ENCODE data around the gene PLA2G2F.
"Not testable (repeated sequence)": the region's sequence is repeated elsewhere in the genome, so short reads cannot be mapped to it uniquely, and the experiment has no call there.

PLA2G2F gene

DNA sequence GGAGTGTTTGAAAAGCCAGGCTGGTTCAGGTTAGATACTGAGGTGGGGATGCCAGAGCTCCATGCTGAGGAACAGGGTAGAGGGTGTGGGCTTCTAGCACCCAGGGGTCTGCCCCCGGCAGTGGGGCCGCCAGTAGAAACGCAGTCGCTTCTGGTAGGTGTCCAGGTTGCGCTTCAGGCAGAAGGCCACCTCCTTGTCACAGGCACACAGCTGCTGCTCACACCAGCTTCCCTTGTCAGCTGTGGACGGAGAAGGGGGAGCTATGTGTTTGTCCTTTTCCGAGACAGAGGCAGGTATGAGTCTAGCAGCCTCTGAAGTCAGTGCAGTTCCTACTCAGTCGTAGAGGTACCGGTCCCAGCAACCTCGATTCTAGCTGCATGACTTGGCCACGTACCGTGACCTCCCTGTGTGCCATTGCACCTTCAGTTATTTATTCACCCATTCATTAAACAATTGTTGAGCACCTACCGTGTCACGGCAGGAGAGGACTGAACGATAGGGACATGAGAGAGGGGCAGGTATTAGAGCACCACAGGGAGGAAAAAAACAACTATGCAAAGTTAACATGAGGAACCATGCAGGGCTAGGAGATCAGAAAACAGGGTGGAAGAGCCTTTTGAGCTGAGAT lies 25.0 kb upstream of the PLA2G2F start:
- no peak for DNase-seq (ENCODE audit: low read depth in 3 of 3)

GRCh38 chr1:20115479-20115878 lies 23.6 kb upstream of the PLA2G2F start:
- DNase-seq (ENCODE audit: low read depth in 3 of 3) = no peak

DNA sequence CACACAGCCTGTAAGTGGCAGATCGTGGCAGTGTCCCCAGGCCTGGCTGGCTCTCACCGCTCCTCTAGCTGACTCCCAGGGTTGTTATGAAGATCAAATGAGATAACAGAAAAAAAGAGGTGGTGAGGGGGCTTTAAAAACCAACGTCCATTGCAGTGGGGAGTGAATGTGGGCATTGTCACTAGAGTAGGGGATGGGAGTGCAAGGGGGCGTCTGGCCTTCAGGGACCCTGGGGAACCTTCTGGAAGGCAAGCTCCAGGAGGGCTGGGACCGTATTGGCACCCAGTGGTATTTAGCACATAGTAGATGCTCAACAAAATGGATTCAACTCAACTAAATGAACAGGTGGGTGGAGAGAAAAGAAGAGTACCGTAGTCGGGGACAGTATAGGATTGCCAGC lies 23.2 kb upstream of the PLA2G2F start:
- DNase-seq (ENCODE audit: low read depth in 3 of 3) = no peak

- DNase-seq (ENCODE audit: low read depth in 3 of 3) = no peak
Observed at GRCh38 chr1:20117236-20117635, 21.9 kb upstream of the PLA2G2F start.

- no peak for DNase-seq (ENCODE audit: low read depth in 3 of 3)
Observed at GRCh38 chr1:20119347-20119746, 19.8 kb upstream of the PLA2G2F start, which contains the start of gene PLA2G2D. Gene PLA2G2D (minus strand): TSS chr1:20119536. CDS start chr1:20119498, 38 bp downstream.

GRCh38 chr1:20120796-20121195 lies 18.3 kb upstream of the PLA2G2F start:
- no peak for DNase-seq (ENCODE audit: low read depth in 3 of 3)

DNA sequence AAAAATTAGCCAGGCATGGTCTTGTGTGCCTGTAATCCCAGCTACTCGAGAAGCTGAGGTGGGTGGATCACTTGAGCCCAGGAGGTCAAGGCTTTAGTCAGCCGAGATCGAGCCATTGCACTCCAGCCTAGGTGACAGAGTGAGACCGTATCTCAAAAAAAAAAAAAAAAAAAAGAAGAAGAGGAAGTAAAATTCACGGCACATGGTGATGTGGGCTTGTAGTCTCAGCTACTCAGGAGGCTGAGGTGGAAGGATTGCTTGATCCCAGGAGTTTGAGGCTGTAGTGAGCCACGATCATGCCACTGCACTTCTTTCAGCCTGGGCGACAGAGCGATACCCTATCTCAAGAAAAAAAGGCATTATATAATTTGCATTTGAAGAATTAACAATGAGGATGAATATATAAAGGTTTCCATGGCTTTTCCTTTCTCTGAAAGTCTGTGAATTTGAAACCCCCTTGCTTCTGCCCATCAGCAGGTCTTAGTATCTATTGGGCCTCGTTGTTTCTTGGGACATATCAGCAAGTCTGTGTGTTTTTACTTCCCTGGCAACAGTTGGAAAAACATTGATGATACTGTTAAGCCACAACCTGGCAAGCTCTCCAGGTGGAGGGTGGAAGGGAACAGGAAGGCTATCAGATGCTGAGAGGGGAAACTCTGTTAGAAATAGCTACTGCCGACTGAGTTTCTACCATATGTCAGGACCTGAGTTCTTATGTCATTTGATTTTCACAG lies 15.2 kb upstream of the PLA2G2F start:
- no peak for DNase-seq (ENCODE audit: low read depth in 3 of 3)

DNA sequence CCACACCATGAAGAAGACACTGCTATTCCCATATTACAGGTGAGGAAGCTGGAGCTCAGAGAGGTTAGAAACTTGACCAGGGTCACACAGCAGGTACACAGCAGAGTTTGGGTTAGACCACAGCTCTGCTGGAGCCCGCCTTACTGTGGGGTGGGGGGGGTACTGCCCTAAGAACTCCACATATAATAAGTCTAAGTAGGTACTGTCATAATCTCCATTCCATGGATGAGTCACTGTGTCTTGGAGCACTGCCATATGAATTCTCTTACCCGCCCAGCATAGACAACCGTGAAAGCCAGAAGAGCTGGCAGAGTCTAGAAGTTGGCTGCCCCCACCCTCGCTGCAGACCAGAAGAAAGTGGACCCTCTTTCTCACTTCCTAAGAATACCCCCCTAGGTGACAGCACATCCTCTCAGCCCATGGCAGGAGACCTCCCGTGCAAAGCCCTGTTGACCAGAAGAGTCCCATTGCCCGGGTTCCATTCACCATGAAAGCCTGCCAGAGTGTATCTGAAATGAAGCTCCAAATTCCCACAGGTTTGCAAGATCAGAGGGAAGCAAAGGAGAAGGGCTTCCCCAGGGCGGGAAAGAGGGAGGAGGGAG lies 14.6 kb upstream of the PLA2G2F start:
- DNase-seq (ENCODE audit: low read depth in 3 of 3) = no peak

DNA sequence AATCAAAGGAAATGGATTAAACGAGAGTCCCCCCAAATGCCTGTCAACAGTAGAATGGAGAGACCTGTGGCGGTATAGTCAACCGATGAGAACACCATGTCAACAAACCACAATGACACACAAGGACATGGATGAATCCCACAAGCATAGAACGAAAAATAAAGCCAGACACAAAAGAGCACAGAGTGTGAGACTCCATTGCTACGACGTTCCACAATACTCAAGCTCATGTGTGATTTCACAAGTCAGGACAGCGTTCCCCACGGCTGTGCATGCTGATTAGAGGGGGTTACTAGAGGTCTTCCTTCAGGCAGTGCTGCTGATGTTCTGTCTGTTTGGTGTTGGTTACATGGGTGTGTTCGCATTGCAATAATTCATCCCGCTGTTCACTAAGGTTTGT lies 14.0 kb upstream of the PLA2G2F start:
- DNase-seq (ENCODE audit: low read depth in 3 of 3) = no peak

DNA sequence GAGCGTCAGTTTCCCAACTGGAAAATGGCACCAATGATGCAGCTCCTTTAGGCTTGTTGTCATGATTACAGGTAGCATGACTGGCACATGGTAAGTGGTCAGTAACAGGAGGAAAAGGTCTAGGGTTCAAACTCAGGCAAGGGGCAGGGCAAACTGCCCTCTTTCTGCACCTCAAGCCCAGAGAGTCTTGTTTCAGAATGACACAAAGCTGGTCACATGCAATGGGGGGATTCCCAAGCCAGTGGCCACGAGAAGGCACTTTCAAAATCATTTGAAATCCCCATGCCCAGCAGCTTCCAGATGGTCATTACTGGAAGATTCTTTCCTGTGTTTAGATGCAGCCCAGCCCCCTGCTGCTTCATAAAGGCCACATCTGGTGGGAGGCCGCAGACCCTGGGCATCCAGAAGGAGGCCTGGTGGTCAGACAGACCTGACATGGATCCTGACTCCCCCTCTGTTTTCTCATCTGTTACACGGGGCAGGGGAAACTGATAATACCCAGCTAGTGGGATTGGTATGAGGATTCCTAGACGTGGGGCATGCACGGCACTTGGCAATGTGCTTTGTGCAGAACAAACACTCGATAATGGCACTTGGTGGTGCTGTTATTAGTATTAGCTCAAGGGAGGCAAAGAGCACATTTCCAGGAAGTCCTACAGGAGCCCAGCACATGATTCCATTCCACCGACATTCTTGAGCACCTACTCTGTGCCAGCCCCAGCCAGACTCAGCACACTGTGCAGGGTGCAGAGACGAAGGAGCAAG lies 12.9 kb upstream of the PLA2G2F start:
- DNase-seq (ENCODE audit: low read depth in 3 of 3) = no peak

DNA sequence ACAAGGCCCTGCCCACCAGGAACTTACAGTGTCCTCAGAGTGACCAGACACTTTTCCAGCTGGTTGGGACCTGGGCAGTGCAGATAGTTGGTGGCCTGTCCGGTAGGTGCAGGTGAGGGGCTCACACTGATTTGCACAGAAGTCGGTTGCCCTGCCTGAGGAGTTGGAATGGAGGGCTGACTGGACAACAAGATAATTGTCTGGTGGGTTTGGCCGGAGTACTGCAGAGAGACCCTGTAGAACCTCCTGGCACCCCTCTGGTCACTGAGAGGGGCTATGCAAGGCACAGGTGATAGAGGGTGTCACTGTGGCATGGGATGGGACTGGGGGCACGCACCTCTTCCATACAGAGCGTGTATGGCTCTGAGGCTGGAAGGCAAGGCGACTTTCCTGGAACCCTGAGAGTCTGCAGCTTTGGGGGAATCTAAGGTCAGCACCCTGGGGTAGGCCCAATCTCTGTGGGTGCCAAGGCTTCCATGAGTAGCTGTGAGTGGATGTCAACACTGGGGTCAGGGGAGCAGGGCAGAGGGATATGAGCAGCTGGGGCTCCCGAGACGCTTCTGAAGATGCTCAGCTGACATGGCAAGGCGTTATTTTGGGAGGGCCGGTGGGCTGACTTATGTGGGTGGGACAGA lies 12.2 kb upstream of the PLA2G2F start:
- DNase-seq (ENCODE audit: low read depth in 3 of 3) = no peak

GRCh38 chr1:20130518-20130917 lies 8.6 kb upstream of the PLA2G2F start:
- DNase-seq (ENCODE audit: low read depth in 3 of 3) = not testable (repeated sequence)

DNA sequence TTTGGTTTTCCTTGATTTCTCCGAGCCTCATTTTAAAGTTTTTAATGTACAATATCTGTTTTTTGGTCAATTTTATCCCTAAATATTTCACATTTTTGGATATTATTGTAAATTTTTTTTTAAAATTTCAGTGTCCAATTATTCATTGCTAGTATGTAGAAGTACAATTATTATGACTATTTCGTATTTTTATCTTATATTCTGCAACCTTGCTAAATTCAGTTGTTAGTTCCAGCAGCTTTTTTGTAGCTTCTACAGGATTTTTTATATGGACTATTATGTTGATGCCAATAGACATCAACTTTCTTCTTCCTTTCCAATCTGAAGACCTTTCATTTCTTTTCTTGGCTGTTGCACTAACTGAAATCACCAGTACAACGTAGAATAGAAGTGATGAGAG lies 4.1 kb upstream of the PLA2G2F start:
- no peak for DNase-seq (ENCODE audit: low read depth in 3 of 3)

DNA sequence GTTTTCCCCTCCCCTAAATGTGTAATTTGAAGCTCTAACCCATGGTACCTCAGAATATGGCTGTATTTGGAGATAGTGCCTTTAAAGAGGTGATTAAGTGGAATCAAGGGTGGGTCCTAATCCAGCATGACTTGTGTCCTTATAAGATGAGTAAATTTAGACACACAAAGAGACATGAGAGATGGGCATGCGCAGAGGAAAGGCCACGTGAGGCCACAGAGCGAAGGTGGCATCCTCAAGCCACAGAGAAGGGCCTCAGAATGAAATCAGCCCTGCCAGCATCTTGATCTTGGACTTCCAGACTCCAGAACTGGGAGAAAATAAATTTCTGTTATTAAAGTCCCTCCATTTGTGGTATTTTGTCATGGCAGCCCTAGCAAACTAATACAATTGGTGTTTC lies 2.9 kb upstream of the PLA2G2F start:
- no peak for DNase-seq (ENCODE audit: low read depth in 3 of 3)

DNA sequence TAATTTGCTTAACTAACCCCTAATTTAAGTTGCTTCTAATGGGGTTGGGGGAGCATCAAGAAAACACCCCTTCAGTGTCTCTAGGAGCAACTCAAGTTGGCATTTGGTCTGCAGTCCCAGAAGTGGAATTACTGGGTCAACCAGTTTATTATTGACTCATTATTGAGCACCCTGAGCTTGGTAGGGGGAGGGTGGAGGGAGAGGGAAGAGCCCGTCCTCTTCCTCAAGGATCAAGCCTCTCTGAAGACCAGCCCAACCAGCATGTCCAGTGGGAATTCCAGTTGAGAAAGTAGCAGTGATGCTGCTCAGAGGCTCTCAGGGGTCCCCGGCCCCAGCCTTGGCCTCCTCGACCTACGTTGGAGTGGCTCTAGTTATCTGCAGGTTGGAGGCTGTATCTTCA lies 2.1 kb upstream of the PLA2G2F start:
- DNase-seq (ENCODE audit: low read depth in 3 of 3) = no peak

GRCh38 chr1:20137604-20138003 lies 1.5 kb upstream of the PLA2G2F start:
- no peak for DNase-seq (ENCODE audit: low read depth in 3 of 3)

DNA sequence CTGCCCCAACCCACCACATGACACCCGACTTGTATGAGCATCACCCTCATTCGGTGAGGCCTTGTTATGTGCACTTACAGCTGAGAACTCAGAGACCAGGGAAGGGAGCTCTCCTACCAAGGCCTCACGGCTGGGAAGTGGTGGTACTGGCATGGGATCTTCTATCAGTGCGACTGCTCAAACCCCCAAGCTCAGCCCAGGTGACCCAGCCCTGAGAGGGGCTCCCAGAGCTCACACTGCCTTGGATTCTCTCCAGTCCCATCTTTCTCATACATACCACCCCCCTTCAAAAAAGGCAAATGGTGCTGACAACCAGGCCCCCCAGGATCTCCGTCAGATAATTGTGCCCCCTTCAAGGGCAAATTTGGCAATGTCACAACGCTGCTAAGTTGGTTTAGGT lies 777 bp upstream of the PLA2G2F start:
- DNase-seq (ENCODE audit: low read depth in 3 of 3) = no peak

- no peak for DNase-seq (ENCODE audit: low read depth in 3 of 3)
Observed at GRCh38 chr1:20139776-20140612, 871 bp downstream of the PLA2G2F start.

DNA sequence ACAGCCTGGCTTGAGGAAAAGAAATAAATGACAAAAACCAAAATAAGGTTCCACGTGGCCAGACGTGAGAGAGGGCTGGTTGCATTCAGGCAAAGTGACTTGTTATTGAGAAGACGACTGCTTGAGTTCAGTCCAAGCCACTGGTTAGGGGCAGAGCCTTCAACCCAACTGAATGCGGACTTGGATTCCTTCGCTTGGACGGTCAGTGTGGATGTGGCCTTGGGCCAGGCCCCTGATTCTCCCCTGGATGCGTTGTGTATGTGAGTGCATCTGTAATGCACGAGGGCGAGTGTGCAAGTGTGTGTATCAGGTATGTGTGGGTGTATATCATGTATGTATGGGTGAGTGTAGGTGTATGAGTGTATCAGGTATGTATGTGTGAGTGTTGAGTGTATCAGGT lies 1.9 kb downstream of the PLA2G2F start:
- no peak for DNase-seq (ENCODE audit: low read depth in 3 of 3)

GRCh38 chr1:20141466-20141865 lies 2.3 kb downstream of the PLA2G2F start:
- DNase-seq (ENCODE audit: low read depth in 3 of 3) = no peak

All from stimulated activated CD4-positive, alpha-beta T cell treated with anti-CD3 and anti-CD28 coated beads, TNF-alpha, amount 100 ng/mL, for 4 hours (primary cell).